ENCODE measurements around the gene DENND1C.
"Not testable (repeated sequence)": the region's sequence is repeated elsewhere in the genome, so short reads cannot be mapped to it uniquely, and the experiment has no call there.

Gene DENND1C

GRCh38 chr19:6442087-6442688 lies 39.4 kb downstream of the DENND1C start:
- peak; percentile 22 for ATAC-seq (ENCODE audit: low read depth)
- H3K27ac Mint-ChIP-seq = no peak overlapping the region

GRCh38 chr19:6440905-6441304 lies 40.7 kb downstream of the DENND1C start:
- no peaks in the 10 kb centered on the region for H3K9me3 Mint-ChIP-seq
- H3K27ac Mint-ChIP-seq = peak overlapping the region; percentile 57
- ATAC-seq (ENCODE audit: low read depth) = no peak
- DNase-seq (ENCODE audit: low spot score in 2 of 2) = no peak
- no peak overlapping the region for H3K4me3 Mint-ChIP-seq
- no peaks in the 10 kb centered on the region for H3K27me3 Mint-ChIP-seq
- no peaks in the 10 kb centered on the region for H3K4me1 Mint-ChIP-seq
- peaks cover 5% of the 10 kb centered on the region for H3K36me3 Mint-ChIP-seq

More at GRCh38 chr19:6442087-6442688, 39.4 kb downstream of the DENND1C start:
- Mint-ChIP-seq H3K27me3 (no peaks in the 10 kb centered on the region), H3K36me3 (peaks cover 10% of the 10 kb centered on the region), H3K4me1 (no peaks in the 10 kb centered on the region), H3K9me3 (no peaks in the 10 kb centered on the region), H3K4me3 (no peak overlapping the region)
- DNase-seq (ENCODE audit: low spot score in 2 of 2) = no peak

GRCh38 chr19:6439743-6440142 lies 41.8 kb downstream of the DENND1C start:
- no peak overlapping the region for H3K4me3 Mint-ChIP-seq
- no peaks in the 10 kb centered on the region for H3K36me3 Mint-ChIP-seq
- no peaks in the 10 kb centered on the region for H3K9me3 Mint-ChIP-seq
- ATAC-seq (ENCODE audit: low read depth) = no peak
- no peak overlapping the region for H3K27ac Mint-ChIP-seq
- no peaks in the 10 kb centered on the region for H3K4me1 Mint-ChIP-seq
- no peak for DNase-seq (ENCODE audit: low spot score in 2 of 2)
- H3K27me3 Mint-ChIP-seq = no peaks in the 10 kb centered on the region

GRCh38 chr19:6433663-6434062 lies 47.9 kb downstream of the DENND1C start, which contains the start of gene SLC25A41:
SLC25A41 (minus strand) TSS chr19:6433763; CDS start chr19:6433693, 70 bp downstream.
- DNase-seq (ENCODE audit: low spot score in 2 of 2) = no peak
- no peak within 1 kb of the TSS for H3K27ac Mint-ChIP-seq
- H3K27me3 Mint-ChIP-seq = peaks cover 3% of the 10 kb centered on the region
- H3K4me1 Mint-ChIP-seq = peaks cover 4% of the 10 kb centered on the region
- no peaks in the 10 kb centered on the region for H3K36me3 Mint-ChIP-seq
- no peak for ATAC-seq (ENCODE audit: low read depth)
- no peak within 1 kb of the TSS for H3K4me3 Mint-ChIP-seq
- H3K9me3 Mint-ChIP-seq = no peaks in the 10 kb centered on the region

DNA sequence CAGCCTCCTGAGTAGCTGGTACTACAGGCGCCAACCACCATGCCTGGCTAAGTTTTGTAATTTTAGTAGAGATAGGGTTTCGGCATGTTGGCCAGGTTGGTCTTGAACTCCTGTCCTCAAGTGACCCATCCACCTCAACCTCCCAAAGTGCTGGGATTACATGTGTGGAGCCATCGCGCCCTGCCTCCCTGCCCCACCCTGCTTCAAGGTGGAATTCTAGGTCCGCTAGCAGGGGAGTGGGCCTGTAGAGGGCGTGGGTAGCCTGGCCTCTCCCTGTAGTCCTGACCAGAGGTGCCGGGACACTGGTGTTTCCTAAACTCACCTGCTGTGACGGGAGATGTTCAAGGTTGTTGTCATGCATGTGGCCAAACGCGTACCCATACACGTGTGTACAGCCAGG lies 48.4 kb downstream of the DENND1C start:
- no peak overlapping the region for H3K27ac Mint-ChIP-seq
- ATAC-seq (ENCODE audit: low read depth) (no peak), DNase-seq (ENCODE audit: low spot score in 2 of 2) (no peak)
- H3K4me3 Mint-ChIP-seq = no peak overlapping the region
- peaks cover 4% of the 10 kb centered on the region for H3K4me1 Mint-ChIP-seq
- H3K9me3 Mint-ChIP-seq = no peaks in the 10 kb centered on the region
- peaks cover 3% of the 10 kb centered on the region for H3K27me3 Mint-ChIP-seq
- no peaks in the 10 kb centered on the region for H3K36me3 Mint-ChIP-seq

GRCh38 chr19:6431891-6432290 lies 49.7 kb downstream of the DENND1C start:
- Mint-ChIP-seq H3K36me3 (no peaks in the 10 kb centered on the region), H3K4me1 (peaks cover 4% of the 10 kb centered on the region), H3K27ac (no peak overlapping the region), H3K9me3 (no peaks in the 10 kb centered on the region), H3K4me3 (no peak overlapping the region), H3K27me3 (peaks cover 3% of the 10 kb centered on the region)
- ATAC-seq (ENCODE audit: low read depth) (no peak), DNase-seq (ENCODE audit: low spot score in 2 of 2) (no peak)

GRCh38 chr19:6429419-6430221 lies 52.0 kb downstream of the DENND1C start:
- Mint-ChIP-seq H3K36me3 (no peaks in the 10 kb centered on the region), H3K4me1 (peaks cover 7% of the 10 kb centered on the region), H3K9me3 (no peaks in the 10 kb centered on the region), H3K27ac (no peak overlapping the region), H3K4me3 (no peak overlapping the region), H3K27me3 (peaks cover 3% of the 10 kb centered on the region)
- ATAC-seq (ENCODE audit: low read depth) = no peak
- DNase-seq (ENCODE audit: low spot score in 2 of 2) = no peak

DNA sequence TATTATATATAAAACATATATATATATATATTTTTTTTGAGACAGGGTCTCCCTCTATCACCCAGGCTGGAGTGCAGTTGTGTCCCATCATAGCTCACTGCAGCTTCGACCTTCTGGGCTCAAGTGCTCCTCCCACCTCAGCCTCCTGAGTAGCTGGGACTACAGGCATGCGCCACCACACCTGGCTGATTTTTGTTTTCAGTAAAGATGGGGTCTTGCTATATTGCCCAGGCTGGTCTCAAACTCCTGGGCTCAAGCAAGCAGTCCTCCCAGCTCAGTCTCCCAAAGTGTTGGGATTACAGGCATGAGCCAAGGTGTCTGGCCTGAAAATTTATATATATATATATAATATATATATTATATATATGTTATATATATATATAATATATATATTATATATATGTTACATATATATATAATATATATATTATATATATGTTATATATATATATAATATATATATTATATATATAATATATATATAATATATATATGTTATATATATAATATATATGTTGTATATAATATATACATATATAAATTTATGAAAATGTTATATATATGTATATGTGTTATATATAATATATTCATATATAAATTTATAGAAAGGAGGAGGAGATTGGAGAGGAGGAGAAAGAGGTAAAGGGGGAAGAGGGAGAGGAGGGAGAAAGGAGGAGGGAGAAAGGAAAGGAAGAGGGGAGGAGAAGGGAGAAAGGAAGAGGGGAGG lies 52.7 kb downstream of the DENND1C start:
- not testable (repeated sequence) for H3K27me3 Mint-ChIP-seq; H3K4me1 Mint-ChIP-seq; DNase-seq (ENCODE audit: low spot score in 2 of 2); H3K4me3 Mint-ChIP-seq; H3K27ac Mint-ChIP-seq; H3K36me3 Mint-ChIP-seq; ATAC-seq (ENCODE audit: low read depth); H3K9me3 Mint-ChIP-seq

DNA sequence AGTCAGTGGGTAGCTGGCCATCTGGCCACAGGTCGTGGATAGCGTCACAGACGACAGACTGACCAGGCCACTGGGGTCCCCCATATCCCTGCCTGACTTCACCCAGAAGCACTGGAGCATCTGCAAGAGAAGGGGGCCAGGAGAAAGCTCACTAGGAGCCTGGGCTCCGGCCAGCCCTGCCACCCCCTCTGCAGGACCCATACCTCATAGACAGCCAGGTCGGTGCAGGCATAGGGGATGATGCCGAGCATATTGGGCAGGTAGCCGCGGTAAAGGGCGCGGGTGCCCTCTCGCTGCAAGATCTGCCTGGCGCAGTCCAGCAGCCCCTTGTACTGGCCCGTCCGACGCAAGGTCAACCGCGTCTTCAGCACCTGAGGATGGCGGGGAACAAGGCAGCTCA lies 54.5 kb downstream of the DENND1C start:
- H3K9me3 Mint-ChIP-seq = no peaks in the 10 kb centered on the region
- peaks cover 21% of the 10 kb centered on the region for H3K4me1 Mint-ChIP-seq
- H3K4me3 Mint-ChIP-seq = no peak overlapping the region
- H3K36me3 Mint-ChIP-seq = no peaks in the 10 kb centered on the region
- peaks cover 3% of the 10 kb centered on the region for H3K27me3 Mint-ChIP-seq
- ATAC-seq (ENCODE audit: low read depth) (no peak), DNase-seq (ENCODE audit: low spot score in 2 of 2) (no peak)
- H3K27ac Mint-ChIP-seq = no peak overlapping the region

GRCh38 chr19:6425732-6426620 lies 55.6 kb downstream of the DENND1C start:
- H3K27me3 Mint-ChIP-seq = no peaks in the 10 kb centered on the region
- H3K4me1 Mint-ChIP-seq = peaks cover 24% of the 10 kb centered on the region
- no peaks in the 10 kb centered on the region for H3K36me3 Mint-ChIP-seq
- ATAC-seq (ENCODE audit: low read depth) = no peak
- DNase-seq (ENCODE audit: low spot score in 2 of 2) = no peak
- peak overlapping the region; percentile 89 for H3K27ac Mint-ChIP-seq
- no peaks in the 10 kb centered on the region for H3K9me3 Mint-ChIP-seq
- H3K4me3 Mint-ChIP-seq = peak overlapping the region; percentile 80

DNA sequence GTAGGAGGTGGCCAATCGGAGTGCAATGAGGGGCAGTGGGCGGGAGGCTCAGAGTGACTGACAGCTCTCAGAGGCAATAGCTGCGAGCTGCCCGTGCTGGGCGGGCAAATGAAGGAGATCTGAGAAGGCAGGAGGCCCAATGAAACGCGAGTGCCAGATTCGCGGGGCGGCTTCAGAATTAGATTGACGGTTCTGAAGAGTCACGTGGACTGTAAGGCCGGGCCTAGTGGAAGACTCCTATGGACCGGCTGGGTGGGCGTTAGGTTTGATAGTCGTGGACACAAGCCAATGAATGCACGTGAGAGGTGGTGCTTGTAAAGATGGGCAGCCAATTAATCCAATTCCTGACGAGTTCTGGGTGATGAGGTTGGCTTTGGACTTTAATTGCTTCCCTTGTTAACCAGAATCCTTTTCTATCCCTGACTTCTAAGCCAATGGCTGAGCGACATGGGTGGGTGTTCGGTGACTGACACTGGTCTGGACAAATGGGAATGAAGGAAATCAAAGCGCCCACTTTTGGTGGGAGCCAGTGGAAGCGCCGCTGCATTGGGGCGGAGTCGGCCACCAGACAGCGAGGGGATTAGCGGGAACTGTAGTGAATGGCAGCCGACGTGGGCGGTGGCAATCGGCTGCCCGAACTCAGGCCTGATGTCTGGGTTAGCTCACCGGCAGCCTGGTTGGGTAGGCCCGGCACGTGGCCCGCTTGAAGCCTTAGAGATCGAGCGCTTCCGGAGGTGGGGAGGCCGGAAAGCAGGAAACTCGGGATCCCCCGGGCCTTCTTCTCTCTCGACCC lies 56.5 kb downstream of the DENND1C start:
- Mint-ChIP-seq H3K27me3 (no peaks in the 10 kb centered on the region), H3K4me1 (peaks cover 26% of the 10 kb centered on the region), H3K9me3 (no peaks in the 10 kb centered on the region), H3K4me3 (peak overlapping the region; percentile 74), H3K36me3 (no peaks in the 10 kb centered on the region), H3K27ac (peak overlapping the region; percentile 89)
- ATAC-seq (ENCODE audit: low read depth) (peak; percentile 81), DNase-seq (ENCODE audit: low spot score in 2 of 2) (peak; percentile 93 to 97)

DNA sequence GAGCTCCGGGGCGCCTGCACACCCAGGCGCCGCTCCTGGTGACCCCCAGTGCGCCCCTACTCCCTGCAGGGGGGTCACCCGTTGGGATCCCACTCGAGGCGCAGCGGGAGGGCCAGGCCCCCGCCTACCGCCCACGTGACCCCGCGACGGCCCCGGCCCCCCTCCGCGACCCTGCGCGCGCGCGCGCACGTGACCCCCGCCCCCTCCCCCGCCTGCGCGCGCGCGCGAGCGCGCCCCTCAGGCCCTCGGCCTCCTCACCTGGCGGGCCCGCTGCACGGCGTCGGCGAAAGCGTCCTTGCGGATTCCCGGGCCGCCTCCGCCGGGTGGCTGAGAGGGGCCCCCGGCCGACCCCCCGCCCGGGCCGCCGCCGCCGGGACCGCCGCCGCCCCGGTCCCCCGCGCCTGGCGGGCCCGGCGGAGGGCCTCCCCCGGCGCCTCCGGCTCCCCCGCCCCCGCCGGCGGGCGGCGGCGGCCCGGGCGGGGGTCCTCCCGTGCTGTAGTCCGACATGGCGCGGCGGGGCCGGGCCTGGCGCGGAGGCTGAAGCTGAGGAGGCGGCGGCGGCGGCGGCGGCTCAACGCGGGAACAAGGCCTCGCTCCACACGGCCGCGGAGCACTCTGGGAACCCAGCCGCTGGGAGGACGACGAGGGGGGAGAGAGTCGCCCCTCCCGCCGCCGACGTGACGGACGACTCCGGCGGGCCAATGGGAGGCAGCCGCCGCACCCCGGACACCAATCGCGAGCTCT lies 57.2 kb downstream of the DENND1C start, which contains the start of gene KHSRP:
Gene KHSRP (minus strand): TSS at position 617 of the 744 bp plus-strand sequence. CDS start 110 bp downstream, at position 507.
- H3K27me3 Mint-ChIP-seq = no peaks in the 10 kb centered on the region
- peaks cover 23% of the 10 kb centered on the region for H3K4me1 Mint-ChIP-seq
- H3K36me3 Mint-ChIP-seq = no peaks in the 10 kb centered on the region
- ATAC-seq (ENCODE audit: low read depth) (no peak), DNase-seq (ENCODE audit: low spot score in 2 of 2) (peak in 1 of 2 donors; percentile 27)
- H3K9me3 Mint-ChIP-seq = no peaks in the 10 kb centered on the region
- H3K4me3 Mint-ChIP-seq = peak within 1 kb of the TSS; percentile 86
- H3K27ac Mint-ChIP-seq = peak within 1 kb of the TSS; percentile 89
